GM21786 (cell line): ENCODE data around the gene CENPB.
A peak's percentile ranks its signal among the peaks of the same experiment; 100 is the strongest.
"Not testable (repeated sequence)": the region's sequence is repeated elsewhere in the genome, so short reads cannot be mapped to it uniquely, and the experiment has no call there.

Source experiments
- ATAC-seq: cut with Tn5 transposase; IDR thresholded peaks from one replicate; pipeline ENCODE4 v1.9.1; 2021; ENCODE audit not compliant: unreplicated experiment

CENPB gene

GRCh38 chr20:3794168-3794567, 7.6 kb upstream of the CENPB start:
- not testable (repeated sequence) for ATAC-seq

GRCh38 chr20:3789201-3789600, 2.7 kb upstream of the CENPB start:
- ATAC-seq, result not testable (repeated sequence)

- no peak for ATAC-seq
Observed at GRCh38 chr20:3788685-3789155, 2.2 kb upstream of the CENPB start.

GRCh38 chr20:3787324-3788014, 929 bp upstream of the CENPB start:
- no peak for ATAC-seq

- ATAC-seq, result peak; percentile 11
Observed at GRCh38 chr20:3786126-3786484, 435 bp downstream of the CENPB start.

GRCh38 chr20:3785240-3786125, 1.1 kb downstream of the CENPB start:
- no peak for ATAC-seq

- no peak for ATAC-seq
Observed at GRCh38 chr20:3784863-3785239, 1.7 kb downstream of the CENPB start.

GRCh38 chr20:3784216-3784853, 2.2 kb downstream of the CENPB start:
- no peak for ATAC-seq

GRCh38 chr20:3783511-3784195, 2.9 kb downstream of the CENPB start:
- no peak for ATAC-seq

- no peak for ATAC-seq
Observed at GRCh38 chr20:3783068-3783489, 3.5 kb downstream of the CENPB start.

GRCh38 chr20:3782597-3782996, 3.9 kb downstream of the CENPB start:
- no peak for ATAC-seq

- peak; percentile 83 for ATAC-seq
Observed at GRCh38 chr20:3781153-3781910, 5.2 kb downstream of the CENPB start, which contains the start of gene SPEF1. TSS of gene SPEF1 (minus strand) at chr20:3781448. CDS start at chr20:3781287, 161 bp downstream.

- ATAC-seq, result no peak
Observed at GRCh38 chr20:3778976-3779375, 7.6 kb downstream of the CENPB start.

GRCh38 chr20:3777716-3778629, 8.6 kb downstream of the CENPB start:
- no peak for ATAC-seq

GRCh38 chr20:3777381-3777715, 9.2 kb downstream of the CENPB start:
- ATAC-seq, result no peak

- no peak for ATAC-seq
Observed at GRCh38 chr20:3775457-3776108, 11.0 kb downstream of the CENPB start.

- no peak for ATAC-seq
Observed at GRCh38 chr20:3771552-3772058, 14.9 kb downstream of the CENPB start.

- ATAC-seq, result peak; percentile 36
Observed at GRCh38 chr20:3768342-3769130, 18.0 kb downstream of the CENPB start.
